Measurements from ENCODE around the gene THOC5. TPM values are rescaled to one million over a fixed set of nuclear protein-coding genes. Genes with fewer than 3 reads are reported as not detected.
A peak's percentile ranks its signal among the peaks of the same experiment; 100 is the strongest.

THOC5 gene
- polyA plus RNA-seq, 1 donor from 2014 or later: 33.4 TPM

DNA sequence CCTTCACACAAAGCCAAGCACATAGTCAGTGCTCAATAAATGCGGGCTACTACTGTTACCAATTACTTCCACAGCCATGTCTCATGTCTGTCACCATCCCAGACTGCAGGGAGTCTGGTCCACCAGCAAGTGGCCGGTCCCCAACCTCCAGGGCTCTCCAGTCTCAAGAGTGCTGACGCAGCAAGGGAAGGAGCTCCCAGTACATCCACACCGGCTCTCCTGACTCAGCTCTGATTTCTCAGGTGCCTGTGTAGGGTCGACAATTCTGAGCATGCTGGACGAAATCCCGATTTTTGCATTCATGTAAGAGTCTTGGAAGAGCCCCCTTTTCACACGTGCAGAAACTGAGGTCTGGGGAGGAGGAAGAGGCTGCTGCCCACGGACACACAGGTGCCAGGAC, 83.8 kb downstream of the THOC5 start:
- Histone ChIP-seq H3K36me3 (ENCODE audit: insufficient read depth, low read length) (no peaks in the 10 kb centered on the region), H2AFZ (ENCODE audit: low read depth, low read length) (no peak overlapping the region), H4K20me1 (ENCODE audit: insufficient read depth) (no peaks in the 10 kb centered on the region), H3F3A (ENCODE audit: insufficient read depth, low read length, poor library complexity, severe bottlenecking) (no peaks in the 10 kb centered on the region), H3K27ac (ENCODE audit: low read length) (no peak overlapping the region), H3K9me3 (ENCODE audit: low read length) (no peaks in the 10 kb centered on the region), H3K4me2 (ENCODE audit: low read length) (no peak overlapping the region), H3K79me2 (replicated peaks; ENCODE audit: insufficient read depth, low read length) (no peaks in the 10 kb centered on the region), H3K4me3 (ENCODE audit: low read length) (peak overlapping the region; percentile 63), H3K9me2 (ENCODE audit: insufficient read depth, low read length) (no peaks in the 10 kb centered on the region), H3K9ac (ENCODE audit: low read length) (no peak overlapping the region), H3K27me3 (ENCODE audit: insufficient read depth, low read depth, low read length) (peaks cover 22% of the 10 kb centered on the region)
- TF ChIP-seq RAD21 (conservative IDR thresholded peaks at IDR 0.05): no peak
- TF ChIP-seq TAF1 (IDR thresholded peaks at IDR 0.05; ENCODE audit: low read depth): no peak
- no peak for TF ChIP-seq SMC3 (conservative IDR thresholded peaks at IDR 0.05; ENCODE audit: poor library complexity)
- TF ChIP-seq EP300 (conservative IDR thresholded peaks at IDR 0.05; ENCODE audit: poor library complexity, severe bottlenecking): no peak
- TF ChIP-seq EZH2 (IDR thresholded peaks at IDR 0.05; ENCODE audit: borderline replicate concordance, insufficient read depth, low read length, poor library complexity, severe bottlenecking): no peak
- TF ChIP-seq MXI1 (conservative IDR thresholded peaks at IDR 0.05; ENCODE audit: poor library complexity, severe bottlenecking): no peak
- TF ChIP-seq, protein P1, sequence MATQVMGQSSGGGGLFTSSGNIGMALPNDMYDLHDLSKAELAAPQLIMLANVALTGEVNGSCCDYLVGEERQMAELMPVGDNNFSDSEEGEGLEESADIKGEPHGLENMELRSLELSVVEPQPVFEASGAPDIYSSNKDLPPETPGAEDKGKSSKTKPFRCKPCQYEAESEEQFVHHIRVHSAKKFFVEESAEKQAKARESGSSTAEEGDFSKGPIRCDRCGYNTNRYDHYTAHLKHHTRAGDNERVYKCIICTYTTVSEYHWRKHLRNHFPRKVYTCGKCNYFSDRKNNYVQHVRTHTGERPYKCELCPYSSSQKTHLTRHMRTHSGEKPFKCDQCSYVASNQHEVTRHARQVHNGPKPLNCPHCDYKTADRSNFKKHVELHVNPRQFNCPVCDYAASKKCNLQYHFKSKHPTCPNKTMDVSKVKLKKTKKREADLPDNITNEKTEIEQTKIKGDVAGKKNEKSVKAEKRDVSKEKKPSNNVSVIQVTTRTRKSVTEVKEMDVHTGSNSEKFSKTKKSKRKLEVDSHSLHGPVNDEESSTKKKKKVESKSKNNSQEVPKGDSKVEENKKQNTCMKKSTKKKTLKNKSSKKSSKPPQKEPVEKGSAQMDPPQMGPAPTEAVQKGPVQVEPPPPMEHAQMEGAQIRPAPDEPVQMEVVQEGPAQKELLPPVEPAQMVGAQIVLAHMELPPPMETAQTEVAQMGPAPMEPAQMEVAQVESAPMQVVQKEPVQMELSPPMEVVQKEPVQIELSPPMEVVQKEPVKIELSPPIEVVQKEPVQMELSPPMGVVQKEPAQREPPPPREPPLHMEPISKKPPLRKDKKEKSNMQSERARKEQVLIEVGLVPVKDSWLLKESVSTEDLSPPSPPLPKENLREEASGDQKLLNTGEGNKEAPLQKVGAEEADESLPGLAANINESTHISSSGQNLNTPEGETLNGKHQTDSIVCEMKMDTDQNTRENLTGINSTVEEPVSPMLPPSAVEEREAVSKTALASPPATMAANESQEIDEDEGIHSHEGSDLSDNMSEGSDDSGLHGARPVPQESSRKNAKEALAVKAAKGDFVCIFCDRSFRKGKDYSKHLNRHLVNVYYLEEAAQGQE (IDR thresholded peaks at IDR 0.05; ENCODE audit: borderline replicate concordance): no peak
- TF ChIP-seq, protein P2, sequence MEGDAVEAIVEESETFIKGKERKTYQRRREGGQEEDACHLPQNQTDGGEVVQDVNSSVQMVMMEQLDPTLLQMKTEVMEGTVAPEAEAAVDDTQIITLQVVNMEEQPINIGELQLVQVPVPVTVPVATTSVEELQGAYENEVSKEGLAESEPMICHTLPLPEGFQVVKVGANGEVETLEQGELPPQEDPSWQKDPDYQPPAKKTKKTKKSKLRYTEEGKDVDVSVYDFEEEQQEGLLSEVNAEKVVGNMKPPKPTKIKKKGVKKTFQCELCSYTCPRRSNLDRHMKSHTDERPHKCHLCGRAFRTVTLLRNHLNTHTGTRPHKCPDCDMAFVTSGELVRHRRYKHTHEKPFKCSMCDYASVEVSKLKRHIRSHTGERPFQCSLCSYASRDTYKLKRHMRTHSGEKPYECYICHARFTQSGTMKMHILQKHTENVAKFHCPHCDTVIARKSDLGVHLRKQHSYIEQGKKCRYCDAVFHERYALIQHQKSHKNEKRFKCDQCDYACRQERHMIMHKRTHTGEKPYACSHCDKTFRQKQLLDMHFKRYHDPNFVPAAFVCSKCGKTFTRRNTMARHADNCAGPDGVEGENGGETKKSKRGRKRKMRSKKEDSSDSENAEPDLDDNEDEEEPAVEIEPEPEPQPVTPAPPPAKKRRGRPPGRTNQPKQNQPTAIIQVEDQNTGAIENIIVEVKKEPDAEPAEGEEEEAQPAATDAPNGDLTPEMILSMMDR (IDR thresholded peaks at IDR 0.05; ENCODE audit: poor library complexity, severe bottlenecking): no peak
- no peak for TF ChIP-seq POLR2AphosphoS5 (IDR thresholded peaks at IDR 0.05)

DNA sequence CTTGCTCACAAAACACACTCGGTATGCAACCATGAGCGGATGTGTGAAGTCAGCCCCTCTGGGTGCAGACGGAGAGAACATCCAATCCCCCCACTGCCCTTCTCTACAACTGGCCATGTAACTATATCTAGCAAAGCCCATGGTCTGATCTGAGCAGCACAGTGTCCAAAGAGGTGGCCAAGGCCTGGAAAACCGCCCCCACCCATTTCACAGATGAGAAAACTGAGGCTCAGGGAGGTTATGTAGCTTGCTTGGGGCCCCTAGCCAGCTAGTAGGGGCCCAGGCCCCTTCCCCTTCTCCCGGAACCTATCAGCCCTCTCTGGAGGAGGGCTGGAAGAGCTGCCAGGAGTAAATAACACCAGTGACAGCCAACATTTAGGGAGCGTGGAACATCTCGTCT, 89.0 kb downstream of the THOC5 start:
- no peak overlapping the region for H3K4me3 ChIP-seq (ENCODE audit: low read length)
- H3K27me3 ChIP-seq (ENCODE audit: insufficient read depth, low read depth, low read length): peaks cover 5% of the 10 kb centered on the region
- no peaks in the 10 kb centered on the region for H3K36me3 ChIP-seq (ENCODE audit: insufficient read depth, low read length)
- no peak overlapping the region for H2AFZ ChIP-seq (ENCODE audit: low read depth, low read length)
- TF ChIP-seq EZH2 (IDR thresholded peaks at IDR 0.05; ENCODE audit: borderline replicate concordance, insufficient read depth, low read length, poor library complexity, severe bottlenecking) (no peak), SMC3 (conservative IDR thresholded peaks at IDR 0.05; ENCODE audit: poor library complexity) (no peak), POLR2AphosphoS5 (IDR thresholded peaks at IDR 0.05) (no peak), TAF1 (IDR thresholded peaks at IDR 0.05; ENCODE audit: low read depth) (no peak), RAD21 (conservative IDR thresholded peaks at IDR 0.05) (no peak), EP300 (conservative IDR thresholded peaks at IDR 0.05; ENCODE audit: poor library complexity, severe bottlenecking) (no peak), MXI1 (conservative IDR thresholded peaks at IDR 0.05; ENCODE audit: poor library complexity, severe bottlenecking) (no peak)
- TF ChIP-seq, protein P2 (IDR thresholded peaks at IDR 0.05; ENCODE audit: poor library complexity, severe bottlenecking): no peak
- TF ChIP-seq, protein P1 (IDR thresholded peaks at IDR 0.05; ENCODE audit: borderline replicate concordance): no peak
- H3K4me2 ChIP-seq (ENCODE audit: low read length): no peak overlapping the region
- H3K9me3 ChIP-seq (ENCODE audit: low read length): no peaks in the 10 kb centered on the region
- no peaks in the 10 kb centered on the region for H4K20me1 ChIP-seq (ENCODE audit: insufficient read depth)
- no peaks in the 10 kb centered on the region for H3F3A ChIP-seq (ENCODE audit: insufficient read depth, low read length, poor library complexity, severe bottlenecking)
- H3K79me2 ChIP-seq (replicated peaks; ENCODE audit: insufficient read depth, low read length): no peaks in the 10 kb centered on the region
- H3K9ac ChIP-seq (ENCODE audit: low read length): no peak overlapping the region
- H3K9me2 ChIP-seq (ENCODE audit: insufficient read depth, low read length): no peaks in the 10 kb centered on the region
- no peak overlapping the region for H3K27ac ChIP-seq (ENCODE audit: low read length)
